KMS-11 (cell line): ENCODE measurements around the gene DDX60.
"Not testable (repeated sequence)": the region's sequence is repeated elsewhere in the genome, so short reads cannot be mapped to it uniquely, and the experiment has no call there.

Experiments
- H2AFZ ChIP-seq: fragments of 200-600 bp; sonication (generic); 2 replicates; pipeline ENCODE4 v1.6.1; 2016; ENCODE audit warnings: antibody characterized with exemption, mixed run types, low read depth
- H3K27ac ChIP-seq: fragments of 200-600 bp; sonication (generic); 2 replicates; pipeline ENCODE4 v1.6.1; 2016; ENCODE audit warnings: mild to moderate bottlenecking, mixed run types
- H3K27me3 ChIP-seq: fragments of 200-600 bp; sonication (generic); 2 replicates; pipeline ENCODE4 v1.6.1; 2017; ENCODE audit warnings: mild to moderate bottlenecking, low read depth, mixed run types, moderate library complexity; ENCODE audit not compliant: insufficient read depth
- H3K36me3 ChIP-seq: fragments of 200-600 bp; sonication (generic); 2 replicates; pipeline ENCODE4 v1.6.1; 2017; ENCODE audit warnings: mild to moderate bottlenecking, mixed run types; ENCODE audit not compliant: insufficient read depth
- H3K4me1 ChIP-seq: fragments of 200-600 bp; sonication (generic); 2 replicates; pipeline ENCODE4 v1.6.1; 2016; ENCODE audit warnings: mild to moderate bottlenecking, low read depth, mixed run types; ENCODE audit not compliant: poor library complexity, severe bottlenecking
- H3K4me2 ChIP-seq: fragments of 200-600 bp; sonication (generic); 2 replicates; pipeline ENCODE4 v1.7.0; 2016; ENCODE audit warnings: mild to moderate bottlenecking, mixed run types
- H3K4me3 ChIP-seq: fragments of 200-600 bp; sonication (generic); IDR thresholded peaks from 2 replicates; pipeline ENCODE4 v1.6.1; 2017; ENCODE audit warnings: low read depth, low read length, mixed read lengths; ENCODE audit not compliant: insufficient read depth
- H3K79me2 ChIP-seq: fragments of 200-600 bp; sonication (generic); 2 replicates; pipeline ENCODE4 v1.6.1; 2016; ENCODE audit warnings: low read depth, mixed run types; ENCODE audit not compliant: insufficient read depth
- H3K9ac ChIP-seq: fragments of 200-600 bp; sonication (generic); 2 replicates; pipeline ENCODE4 v1.6.1; 2016; ENCODE audit warnings: mild to moderate bottlenecking, mixed run types
- H4K20me1 ChIP-seq: fragments of 200-600 bp; sonication (generic); 2 replicates; pipeline ENCODE4 v1.6.1; 2016; ENCODE audit warnings: mild to moderate bottlenecking, mixed run types; ENCODE audit not compliant: insufficient read depth
- TF ChIP-seq, protein P1 (sequence below): fragments of 200-600 bp; sonication (generic); conservative IDR thresholded peaks from 2 replicates; pipeline ENCODE4 v1.6.1; 2017; ENCODE audit warnings: low read depth, mild to moderate bottlenecking, antibody characterized with exemption, low read length, moderate library complexity, mixed read lengths

The DDX60 gene

DNA sequence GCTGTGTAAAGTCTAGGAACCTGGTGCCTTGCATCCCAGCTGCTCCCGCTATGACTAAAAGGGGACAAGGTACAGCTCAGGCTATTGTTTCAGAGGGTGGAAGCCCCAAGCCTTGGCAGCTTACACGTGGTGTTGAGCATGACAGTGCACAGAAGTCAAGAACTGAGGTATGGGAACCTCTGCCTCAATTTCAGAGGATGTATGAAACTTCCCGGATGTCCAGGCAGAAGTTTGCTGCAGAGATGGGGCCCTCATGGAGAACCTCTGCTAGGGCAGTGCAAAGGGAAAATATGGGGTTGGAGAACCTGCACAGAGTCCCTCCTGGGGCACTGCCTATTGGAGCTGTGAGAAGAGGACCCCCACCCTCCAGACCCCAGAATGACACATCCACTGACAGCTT is 76.6 kb downstream of the DDX60 start:
- Histone ChIP-seq H3K4me1 (no peaks in the 10 kb centered on the region), H3K36me3 (no peaks in the 10 kb centered on the region), H3K4me3 (no peak overlapping the region), H3K79me2 (no peaks in the 10 kb centered on the region), H3K27me3 (no peaks in the 10 kb centered on the region), H4K20me1 (no peaks in the 10 kb centered on the region), H3K4me2 (no peak overlapping the region), H2AFZ (no peak overlapping the region), H3K9ac (no peak overlapping the region), H3K27ac (no peak overlapping the region)
- TF ChIP-seq, protein P1, sequence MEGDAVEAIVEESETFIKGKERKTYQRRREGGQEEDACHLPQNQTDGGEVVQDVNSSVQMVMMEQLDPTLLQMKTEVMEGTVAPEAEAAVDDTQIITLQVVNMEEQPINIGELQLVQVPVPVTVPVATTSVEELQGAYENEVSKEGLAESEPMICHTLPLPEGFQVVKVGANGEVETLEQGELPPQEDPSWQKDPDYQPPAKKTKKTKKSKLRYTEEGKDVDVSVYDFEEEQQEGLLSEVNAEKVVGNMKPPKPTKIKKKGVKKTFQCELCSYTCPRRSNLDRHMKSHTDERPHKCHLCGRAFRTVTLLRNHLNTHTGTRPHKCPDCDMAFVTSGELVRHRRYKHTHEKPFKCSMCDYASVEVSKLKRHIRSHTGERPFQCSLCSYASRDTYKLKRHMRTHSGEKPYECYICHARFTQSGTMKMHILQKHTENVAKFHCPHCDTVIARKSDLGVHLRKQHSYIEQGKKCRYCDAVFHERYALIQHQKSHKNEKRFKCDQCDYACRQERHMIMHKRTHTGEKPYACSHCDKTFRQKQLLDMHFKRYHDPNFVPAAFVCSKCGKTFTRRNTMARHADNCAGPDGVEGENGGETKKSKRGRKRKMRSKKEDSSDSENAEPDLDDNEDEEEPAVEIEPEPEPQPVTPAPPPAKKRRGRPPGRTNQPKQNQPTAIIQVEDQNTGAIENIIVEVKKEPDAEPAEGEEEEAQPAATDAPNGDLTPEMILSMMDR, result no peak

DNA sequence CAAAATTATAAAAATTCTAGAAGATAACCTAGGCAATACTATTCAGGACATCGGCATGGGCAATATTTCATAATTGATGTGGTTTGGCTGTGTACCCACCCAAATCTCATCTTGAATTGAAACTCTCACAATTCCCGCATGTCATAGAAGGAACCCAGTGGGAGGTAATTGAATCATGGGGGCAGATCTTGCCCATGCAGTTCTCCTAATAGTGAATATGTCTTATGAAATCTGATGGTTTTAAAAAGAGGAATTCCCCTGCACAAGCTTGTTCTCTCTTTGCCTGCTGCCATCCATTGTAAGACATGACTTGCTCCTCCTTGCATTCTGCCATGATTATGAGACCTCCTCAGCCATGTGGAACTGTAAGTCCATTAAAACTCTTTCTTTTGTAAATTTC is 77.7 kb downstream of the DDX60 start:
- no peak overlapping the region for H3K4me3 ChIP-seq
- H2AFZ ChIP-seq, result no peak overlapping the region
- TF ChIP-seq, protein P1, result no peak
- H3K27ac ChIP-seq, result no peak overlapping the region
- H3K79me2 ChIP-seq, result no peaks in the 10 kb centered on the region
- H3K4me1 ChIP-seq, result no peaks in the 10 kb centered on the region
- no peaks in the 10 kb centered on the region for H4K20me1 ChIP-seq
- H3K27me3 ChIP-seq, result no peaks in the 10 kb centered on the region
- H3K4me2 ChIP-seq, result no peak overlapping the region
- H3K36me3 ChIP-seq, result no peaks in the 10 kb centered on the region
- no peak overlapping the region for H3K9ac ChIP-seq

DNA sequence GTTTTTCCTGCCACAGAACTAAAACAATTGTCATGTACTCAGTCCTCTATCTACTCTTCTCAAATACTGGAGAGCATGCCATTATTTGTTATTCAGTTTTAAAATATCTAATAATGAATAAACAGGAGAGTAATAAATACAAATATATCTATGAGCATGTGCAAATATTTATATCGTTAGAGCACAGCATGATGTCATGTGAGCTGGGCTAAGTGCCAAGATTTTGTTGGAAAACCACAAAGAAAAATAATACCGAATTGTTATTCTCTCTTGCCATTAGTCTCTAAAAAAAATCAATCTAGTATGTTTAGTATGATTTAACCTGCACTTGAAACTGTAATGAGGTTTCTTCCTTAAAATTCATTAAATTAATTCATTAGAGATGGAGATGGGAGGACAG is 97.3 kb downstream of the DDX60 start:
- Histone ChIP-seq H3K27me3 (no peaks in the 10 kb centered on the region), H3K4me1 (no peaks in the 10 kb centered on the region), H3K79me2 (no peaks in the 10 kb centered on the region), H3K4me2 (no peak overlapping the region), H2AFZ (no peak overlapping the region), H3K36me3 (no peaks in the 10 kb centered on the region), H4K20me1 (no peaks in the 10 kb centered on the region), H3K4me3 (no peak overlapping the region), H3K27ac (no peak overlapping the region), H3K9ac (no peak overlapping the region)
- TF ChIP-seq, protein P1, result no peak

DNA sequence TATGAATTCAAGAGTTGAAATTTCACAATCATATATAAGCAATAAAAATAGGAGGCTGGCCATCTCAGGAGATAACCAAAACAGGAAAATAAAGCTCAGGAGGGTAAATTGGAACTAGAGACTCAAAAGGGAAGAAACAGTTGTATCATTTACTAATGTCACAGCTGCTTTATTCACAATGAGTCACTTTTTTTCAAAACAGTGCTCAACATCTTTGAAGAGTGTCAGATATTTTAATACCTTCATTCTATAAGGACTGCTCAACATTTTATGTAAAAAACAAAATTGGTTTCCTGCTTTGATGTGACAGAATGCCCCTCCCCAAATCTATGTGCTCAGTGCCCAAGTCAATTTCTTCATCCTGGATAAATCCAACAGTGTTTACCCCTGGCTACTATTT is 97.7 kb downstream of the DDX60 start:
- Histone ChIP-seq H3K36me3 (no peaks in the 10 kb centered on the region), H3K4me2 (no peak overlapping the region), H3K79me2 (no peaks in the 10 kb centered on the region), H4K20me1 (no peaks in the 10 kb centered on the region), H3K9ac (no peak overlapping the region), H3K27me3 (no peaks in the 10 kb centered on the region), H3K4me3 (no peak overlapping the region), H3K4me1 (no peaks in the 10 kb centered on the region), H3K27ac (no peak overlapping the region), H2AFZ (no peak overlapping the region)
- TF ChIP-seq, protein P1, result no peak

DNA sequence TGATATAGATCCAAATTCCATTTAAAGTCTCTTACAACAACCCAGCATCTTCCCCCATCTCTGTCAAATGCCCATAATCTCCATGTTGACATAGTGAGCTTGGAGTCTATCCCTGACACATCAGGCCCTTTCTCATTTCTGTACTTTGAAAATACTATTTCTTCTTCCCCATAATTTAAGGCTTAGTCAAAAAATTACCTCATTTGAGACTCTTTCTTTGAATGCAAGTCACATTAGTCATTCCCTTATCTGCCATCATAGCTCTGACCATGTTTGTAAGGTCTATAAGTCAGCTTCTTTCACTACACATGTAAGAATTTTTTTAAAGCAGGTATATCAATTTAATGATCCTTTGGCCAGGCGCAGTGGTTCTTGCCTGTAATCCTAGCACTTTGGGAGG is 99.9 kb downstream of the DDX60 start:
- Histone ChIP-seq H3K36me3 (no peaks in the 10 kb centered on the region), H3K4me2 (no peak overlapping the region), H3K4me1 (no peaks in the 10 kb centered on the region), H3K27me3 (no peaks in the 10 kb centered on the region), H3K27ac (no peak overlapping the region), H3K9ac (no peak overlapping the region), H2AFZ (no peak overlapping the region), H4K20me1 (no peaks in the 10 kb centered on the region), H3K79me2 (no peaks in the 10 kb centered on the region), H3K4me3 (no peak overlapping the region)
- TF ChIP-seq, protein P1, result no peak

DNA sequence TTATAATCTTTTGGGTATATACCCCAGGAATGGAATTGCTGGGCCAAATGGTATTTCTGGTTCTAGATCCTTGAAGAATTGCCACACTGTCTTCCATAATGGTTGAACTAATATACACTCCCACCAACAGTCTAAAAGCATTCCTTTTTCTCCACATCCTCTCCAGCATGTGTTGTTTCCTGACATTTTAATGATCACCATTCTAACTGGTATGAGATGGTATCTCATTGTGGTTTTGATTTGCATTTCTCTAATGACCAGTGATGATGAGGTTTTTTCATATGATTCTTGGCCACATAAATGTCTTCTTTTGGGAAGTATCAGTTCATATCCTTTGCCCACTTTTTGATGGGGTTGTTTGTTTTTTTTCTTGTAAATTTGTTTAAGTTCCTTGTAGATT is 105.0 kb downstream of the DDX60 start:
- H3K9ac ChIP-seq, H3K27me3 ChIP-seq, H3K27ac ChIP-seq, H2AFZ ChIP-seq, H3K79me2 ChIP-seq, H4K20me1 ChIP-seq, H3K36me3 ChIP-seq, H3K4me3 ChIP-seq, H3K4me2 ChIP-seq, H3K4me1 ChIP-seq: not testable (repeated sequence)
